CD14-positive monocyte (primary cell): ENCODE measurements around the gene CNTNAP2. TPM values are rescaled to one million over a fixed set of nuclear protein-coding genes. Genes with fewer than 3 reads are reported as not detected.

Experiments used
- DNase-seq, 3 donors: peaks; one replicate each; pipeline ENCODE4 v3.0.0-alpha.2; 2011 to 2022
- H2AFZ ChIP-seq: 2 replicates; pipeline ENCODE4 v1.6.0; 2012; ENCODE audit warnings: mild to moderate bottlenecking, low read depth, low read length, inconsistent platforms; ENCODE audit not compliant: insufficient read depth, poor library complexity, severe bottlenecking
- H3K27ac ChIP-seq, 2 donors: 1 replicate in 1 of 2; 2 replicates in 1 of 2; pipeline ENCODE4 v1.5.1; 2012 to 2013; ENCODE audit warnings: low read length in 2 of 2, control low read depth in 1 of 2, inconsistent platforms in 1 of 2, low read depth in 1 of 2, mild to moderate bottlenecking in 1 of 2
- H3K27me3 ChIP-seq, 2 donors: one replicate each; pipeline versions ENCODE4 v1.6.0 to v1.6.1; 2011 to 2013; ENCODE audit warnings: low read length in 2 of 2; ENCODE audit not compliant: control insufficient read depth in 2 of 2, insufficient read depth in 2 of 2
- H3K36me3 ChIP-seq, 2 donors: replicated peaks in 1 of 2; 1 replicate in 1 of 2; 2 replicates in 1 of 2; pipeline versions ENCODE4 v1.5.1 to v1.6.1; 2012 to 2013; ENCODE audit warnings: low read length in 2 of 2, control low read depth in 1 of 2, inconsistent platforms in 1 of 2, mild to moderate bottlenecking in 1 of 2; ENCODE audit not compliant: insufficient read depth in 2 of 2, control insufficient read depth in 1 of 2
- H3K4me1 ChIP-seq, 2 donors: 1 replicate in 1 of 2; 2 replicates in 1 of 2; pipeline versions ENCODE4 v1.5.1 to v1.6.1; 2012 to 2013; ENCODE audit warnings: low read length in 2 of 2, control low read depth in 1 of 2, inconsistent platforms in 1 of 2, mild to moderate bottlenecking in 1 of 2, moderate library complexity in 1 of 2; ENCODE audit not compliant: insufficient read depth in 2 of 2, control insufficient read depth in 1 of 2
- H3K4me2 ChIP-seq: replicated peaks from 2 replicates; pipeline ENCODE3; 2012; ENCODE audit warnings: low read length, moderate library complexity, mild to moderate bottlenecking; ENCODE audit not compliant: poor library complexity, severe bottlenecking; ENCODE audit errors: extremely low read depth
- H3K4me3 ChIP-seq, 3 experiments: fragments of 200-600 bp in 1 of 3; sonication (generic) in 1 of 3; replicated peaks in 1 of 3; 1 replicate in 2 of 3; 2 replicates in 1 of 3; pipeline ENCODE4 v1.5.1; 2011 to 2013; ENCODE audit warnings: low read length in 3 of 3, mild to moderate bottlenecking in 3 of 3, control low read depth in 2 of 3, low read depth in 2 of 3, inconsistent platforms in 1 of 3, moderate library complexity in 1 of 3
- H3K79me2 ChIP-seq: 2 replicates; pipeline ENCODE4 v1.6.0; 2012; ENCODE audit warnings: mild to moderate bottlenecking, control low read depth, inconsistent platforms, low read length, moderate library complexity; ENCODE audit not compliant: insufficient read depth
- H3K9ac ChIP-seq: 2 replicates; pipeline ENCODE4 v1.6.0; 2017; ENCODE audit warnings: low read length, mild to moderate bottlenecking; ENCODE audit not compliant: insufficient read depth, poor library complexity, severe bottlenecking
- H3K9me3 ChIP-seq, 2 donors: replicated peaks in 1 of 2; 1 replicate in 1 of 2; 2 replicates in 1 of 2; pipeline versions ENCODE4 v1.5.1 to v1.6.1; 2012 to 2013; ENCODE audit warnings: low read length in 2 of 2, control low read depth in 1 of 2; ENCODE audit not compliant: control insufficient read depth in 1 of 2, insufficient read depth in 1 of 2
- H4K20me1 ChIP-seq: 2 replicates; pipeline ENCODE4 v1.6.0; 2012; ENCODE audit warnings: mild to moderate bottlenecking, low read length, control low read depth, moderate library complexity; ENCODE audit not compliant: insufficient read depth
- H3K27ac Mint-ChIP-seq, 7 donors: one replicate each; pipeline ENCODE4 v1.8.0; 2020; ENCODE audit warnings: mild to moderate bottlenecking in 7 of 7, mixed read lengths in 7 of 7, moderate library complexity in 6 of 7, inconsistent platforms in 2 of 7
- H3K27me3 Mint-ChIP-seq, 3 donors: one replicate each; pipeline ENCODE4 v1.8.0; 2021 to 2022; ENCODE audit warnings: low read depth in 3 of 3, mild to moderate bottlenecking in 3 of 3, mixed read lengths in 3 of 3, moderate library complexity in 3 of 3, inconsistent platforms in 1 of 3
- H3K36me3 Mint-ChIP-seq, 2 donors: one replicate each; pipeline ENCODE4 v1.8.0; 2020; ENCODE audit warnings: mixed read lengths in 2 of 2, inconsistent platforms in 1 of 2, mild to moderate bottlenecking in 1 of 2
- H3K4me1 Mint-ChIP-seq: one replicate; pipeline ENCODE4 v1.8.0; 2020; ENCODE audit warnings: mild to moderate bottlenecking, mixed read lengths
- H3K4me3 Mint-ChIP-seq, 2 donors: one replicate each; pipeline ENCODE4 v1.8.0; 2020; ENCODE audit warnings: mild to moderate bottlenecking in 2 of 2, mixed read lengths in 2 of 2, moderate library complexity in 1 of 2
- H3K9me3 Mint-ChIP-seq, 7 donors: one replicate each; pipeline ENCODE4 v1.8.0; 2020 to 2022; ENCODE audit warnings: mixed read lengths in 7 of 7, mild to moderate bottlenecking in 6 of 7, moderate library complexity in 6 of 7, inconsistent platforms in 2 of 7
- WGBS: methylation state at CpG from one replicate; pipeline ENCODE4 v1.1.5; 2013; ENCODE audit warnings: missing lambda C conversion rate; ENCODE audit not compliant: insufficient coverage; 5-methylcytosine and 5-hydroxymethylcytosine counted together
- intact Hi-C, 2 donors: fragments of 100-400 bp; cut with micrococcal nuclease; formaldehyde crosslinking; loops; one replicate each; pipeline versions ENCODE4 v1.15.0 to v1.15.1; 2023
- polyA plus RNA-seq, 3 donors: library from polyadenylated mRNA; depleted of rRNA in 1 of 3; unstranded in 2 of 3; stranded (reverse) in 1 of 3; fragments of 300-500 nt in 2 of 3; fragments of >200 nt in 1 of 3; fragmentation: Illumina TruSeq in 2 of 3; gene quantifications; 1 replicate in 2 of 3; 2 replicates in 1 of 3; pipeline ENCODE4 v1.2.3, GENCODE V29; 2012 to 2021
- TF ChIP-seq, protein P1 (sequence below): fragments of 200-600 bp; IDR thresholded peaks from one replicate; pipeline ENCODE4 v1.8.0; 2022; ENCODE audit warnings: antibody characterized with exemption, mild to moderate bottlenecking

Gene CNTNAP2
- polyA plus RNA-seq, 3 donors, result 0.01 TPM; not detected in 2

DNA sequence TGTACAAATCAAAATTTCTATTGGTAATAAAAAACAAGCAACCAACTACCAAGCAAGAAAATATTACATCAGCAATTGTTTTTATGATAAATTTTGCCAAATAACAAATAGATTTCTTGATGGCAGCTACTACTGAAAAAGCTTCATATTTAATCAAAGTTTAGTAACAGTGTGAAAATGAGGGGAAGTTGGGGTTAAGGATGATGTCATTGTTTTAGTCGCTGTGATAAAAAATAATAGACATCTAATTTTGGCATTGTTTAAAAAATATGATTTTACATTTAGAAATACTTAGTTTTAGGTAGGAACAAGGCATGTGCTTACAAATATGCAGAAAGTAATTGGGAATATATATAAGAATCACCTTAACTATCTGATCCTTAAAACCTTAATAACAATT lies 145.9 kb downstream of the CNTNAP2 start:
- H3K4me3 Mint-ChIP-seq, result no peak overlapping the region
- no peak overlapping the region for H2AFZ ChIP-seq
- H3K9me3 ChIP-seq, result peaks cover 17 to 25% of the 10 kb centered on the region in 2 donors
- H3K9ac ChIP-seq, result no peak overlapping the region
- H3K4me3 ChIP-seq, result no peak overlapping the region
- H3K4me2 ChIP-seq, result no peak overlapping the region
- WGBS, result no CpG with 5 or more reads among the region's 1 CpG
- H3K36me3 ChIP-seq, result no peaks in the 10 kb centered on the region
- TF ChIP-seq, protein P1, sequence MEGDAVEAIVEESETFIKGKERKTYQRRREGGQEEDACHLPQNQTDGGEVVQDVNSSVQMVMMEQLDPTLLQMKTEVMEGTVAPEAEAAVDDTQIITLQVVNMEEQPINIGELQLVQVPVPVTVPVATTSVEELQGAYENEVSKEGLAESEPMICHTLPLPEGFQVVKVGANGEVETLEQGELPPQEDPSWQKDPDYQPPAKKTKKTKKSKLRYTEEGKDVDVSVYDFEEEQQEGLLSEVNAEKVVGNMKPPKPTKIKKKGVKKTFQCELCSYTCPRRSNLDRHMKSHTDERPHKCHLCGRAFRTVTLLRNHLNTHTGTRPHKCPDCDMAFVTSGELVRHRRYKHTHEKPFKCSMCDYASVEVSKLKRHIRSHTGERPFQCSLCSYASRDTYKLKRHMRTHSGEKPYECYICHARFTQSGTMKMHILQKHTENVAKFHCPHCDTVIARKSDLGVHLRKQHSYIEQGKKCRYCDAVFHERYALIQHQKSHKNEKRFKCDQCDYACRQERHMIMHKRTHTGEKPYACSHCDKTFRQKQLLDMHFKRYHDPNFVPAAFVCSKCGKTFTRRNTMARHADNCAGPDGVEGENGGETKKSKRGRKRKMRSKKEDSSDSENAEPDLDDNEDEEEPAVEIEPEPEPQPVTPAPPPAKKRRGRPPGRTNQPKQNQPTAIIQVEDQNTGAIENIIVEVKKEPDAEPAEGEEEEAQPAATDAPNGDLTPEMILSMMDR, result no peak
- H3K27ac Mint-ChIP-seq, result no peak overlapping the region
- DNase-seq, result no peak
- H3K79me2 ChIP-seq, result no peaks in the 10 kb centered on the region
- H3K27ac ChIP-seq, result no peak overlapping the region
- H3K4me1 Mint-ChIP-seq, result no peaks in the 10 kb centered on the region
- no peaks in the 10 kb centered on the region for H3K4me1 ChIP-seq
- intact Hi-C loops, result no loop called here
- no peaks in the 10 kb centered on the region for H3K36me3 Mint-ChIP-seq
- peaks cover 3 to 22% (median 10%) of the 10 kb centered on the region in 7 donors for H3K9me3 Mint-ChIP-seq
- no peaks in the 10 kb centered on the region for H3K27me3 ChIP-seq
- H4K20me1 ChIP-seq, result no peaks in the 10 kb centered on the region
- no peaks in the 10 kb centered on the region for H3K27me3 Mint-ChIP-seq

GRCh38 chr7:146276888-146277287 lies 160.3 kb downstream of the CNTNAP2 start:
- TF ChIP-seq, protein P1, result no peak
- intact Hi-C loops, result no loop called here
- Histone ChIP-seq H2AFZ (no peak overlapping the region), H3K4me3 (no peak overlapping the region), H3K79me2 (no peaks in the 10 kb centered on the region), H3K9me3 (peaks cover 0 to 9% of the 10 kb centered on the region in 2 donors), H3K27ac (no peak overlapping the region), H3K27me3 (no peaks in the 10 kb centered on the region), H3K9ac (no peak overlapping the region), H3K36me3 (no peaks in the 10 kb centered on the region), H3K4me2 (no peak overlapping the region), H4K20me1 (no peaks in the 10 kb centered on the region), H3K4me1 (no peaks in the 10 kb centered on the region)
- Mint-ChIP-seq H3K36me3 (no peaks in the 10 kb centered on the region), H3K9me3 (peaks cover 0 to 5% (median 0%) of the 10 kb centered on the region in 7 donors), H3K4me3 (no peak overlapping the region), H3K27ac (no peak overlapping the region), H3K4me1 (no peaks in the 10 kb centered on the region), H3K27me3 (no peaks in the 10 kb centered on the region)
- no peak for DNase-seq
- 92% methylated on average over 3 of the region's 3 CpGs for WGBS
